CD1c-positive myeloid dendritic cell (primary cell): ENCODE data around the gene HDAC9.
"Not testable (repeated sequence)": the region's sequence is repeated elsewhere in the genome, so short reads cannot be mapped to it uniquely, and the experiment has no call there.

ENCODE experiments used
- DNase-seq: peaks from one replicate; pipeline ENCODE4 v3.0.0-alpha.2; 2016; ENCODE audit errors: extremely low spot score

Gene HDAC9

GRCh38 chr7:18974803-18975202, 479.3 kb downstream of the HDAC9 start:
- DNase-seq, result no peak

GRCh38 chr7:18975276-18975675, 479.7 kb downstream of the HDAC9 start:
- no peak for DNase-seq

GRCh38 chr7:18975689-18976280, 480.2 kb downstream of the HDAC9 start:
- no peak for DNase-seq

- DNase-seq, result no peak
Measured at GRCh38 chr7:18976715-18977471, 481.3 kb downstream of the HDAC9 start.

- no peak for DNase-seq
Measured at GRCh38 chr7:18978108-18978495, 482.6 kb downstream of the HDAC9 start.

- not testable (repeated sequence) for DNase-seq
Measured at GRCh38 chr7:18990700-18991099, 495.2 kb downstream of the HDAC9 start.

GRCh38 chr7:18993933-18994668, 498.6 kb downstream of the HDAC9 start:
- no peak for DNase-seq

GRCh38 chr7:18995270-18995671, 499.7 kb downstream of the HDAC9 start:
- no peak for DNase-seq

GRCh38 chr7:18995811-18996426, 500.4 kb downstream of the HDAC9 start:
- DNase-seq, result no peak

GRCh38 chr7:18996583-18996982, 501.0 kb downstream of the HDAC9 start:
- DNase-seq, result no peak

GRCh38 chr7:18997477-18998150, 502.1 kb downstream of the HDAC9 start:
- DNase-seq, result no peak

GRCh38 chr7:19000410-19000809, 504.9 kb downstream of the HDAC9 start:
- DNase-seq, result no peak

- no peak for DNase-seq
Measured at GRCh38 chr7:19001854-19002253, 506.3 kb downstream of the HDAC9 start.

GRCh38 chr7:19009241-19009935, 513.8 kb downstream of the HDAC9 start:
- DNase-seq, result no peak

- no peak for DNase-seq
Measured at GRCh38 chr7:19009936-19010280, 514.4 kb downstream of the HDAC9 start.

GRCh38 chr7:19011212-19011611, 515.7 kb downstream of the HDAC9 start:
- DNase-seq, result no peak

- no peak for DNase-seq
Measured at GRCh38 chr7:19015098-19015497, 519.5 kb downstream of the HDAC9 start.

- no peak for DNase-seq
Measured at GRCh38 chr7:19016140-19016539, 520.6 kb downstream of the HDAC9 start.

- DNase-seq, result no peak
Measured at GRCh38 chr7:19017374-19017773, 521.8 kb downstream of the HDAC9 start.

GRCh38 chr7:19020062-19020461, 524.5 kb downstream of the HDAC9 start:
- no peak for DNase-seq

GRCh38 chr7:19020711-19021110, 525.2 kb downstream of the HDAC9 start:
- no peak for DNase-seq
